Thyroid gland (tissue), 4 donors: ENCODE results near the gene GNG4.

Experiments used
- POLR2A ChIP-seq, 2 donors: fragments of 450-650 bp; IDR thresholded peaks; one replicate each; pipeline ENCODE4 v1.6.1; 2017; ENCODE audit warnings: antibody characterized with exemption in 2 of 2, mild to moderate bottlenecking in 2 of 2, moderate library complexity in 1 of 2
- TF ChIP-seq, protein P1 (sequence below), 6 experiments: fragments of 200-600 bp in 3 of 6; fragments of 450-650 bp in 3 of 6; sonication (generic) in 3 of 6; IDR thresholded peaks; one replicate each; pipeline ENCODE4 v1.5.1; 2016 to 2019; ENCODE audit warnings: antibody characterized with exemption in 6 of 6, mild to moderate bottlenecking in 2 of 6, inconsistent platforms in 1 of 6, moderate library complexity in 1 of 6

DNA sequence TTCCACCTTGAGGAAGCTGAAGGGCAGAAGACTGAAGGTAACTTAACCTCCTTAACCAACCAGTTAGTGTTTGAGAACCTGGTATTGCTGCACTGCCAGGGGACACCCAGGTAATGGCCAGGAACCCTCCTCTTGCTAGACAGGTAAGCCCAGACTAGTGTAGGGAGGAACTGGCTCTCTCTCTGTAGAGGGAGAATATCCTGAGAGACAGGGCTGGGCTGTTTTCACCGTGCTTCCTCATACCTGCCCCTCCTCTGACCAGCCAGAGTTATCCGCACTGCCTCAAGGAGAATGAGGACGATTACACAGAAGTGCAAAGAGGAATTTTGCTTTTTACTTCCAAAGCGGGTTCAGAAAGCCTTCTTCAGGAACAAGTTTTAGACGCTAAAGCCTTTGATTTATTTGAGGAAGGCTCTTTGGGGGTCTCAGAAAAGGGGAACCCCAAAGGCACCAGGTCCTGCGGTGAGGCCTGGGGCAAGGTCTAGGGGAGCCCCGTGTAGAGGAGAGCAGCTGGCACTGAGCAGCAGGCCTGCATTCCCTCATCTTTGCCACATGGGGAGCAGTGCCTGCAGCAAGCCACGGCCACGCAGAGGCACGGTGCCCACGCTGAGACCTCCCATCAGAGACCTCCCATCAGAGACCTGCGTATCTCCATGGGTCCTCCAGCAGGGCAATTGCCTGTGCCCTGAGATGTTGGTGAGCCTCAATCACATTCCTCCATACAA, 13.5 kb downstream of the GNG4 start:
- TF ChIP-seq, protein P1, sequence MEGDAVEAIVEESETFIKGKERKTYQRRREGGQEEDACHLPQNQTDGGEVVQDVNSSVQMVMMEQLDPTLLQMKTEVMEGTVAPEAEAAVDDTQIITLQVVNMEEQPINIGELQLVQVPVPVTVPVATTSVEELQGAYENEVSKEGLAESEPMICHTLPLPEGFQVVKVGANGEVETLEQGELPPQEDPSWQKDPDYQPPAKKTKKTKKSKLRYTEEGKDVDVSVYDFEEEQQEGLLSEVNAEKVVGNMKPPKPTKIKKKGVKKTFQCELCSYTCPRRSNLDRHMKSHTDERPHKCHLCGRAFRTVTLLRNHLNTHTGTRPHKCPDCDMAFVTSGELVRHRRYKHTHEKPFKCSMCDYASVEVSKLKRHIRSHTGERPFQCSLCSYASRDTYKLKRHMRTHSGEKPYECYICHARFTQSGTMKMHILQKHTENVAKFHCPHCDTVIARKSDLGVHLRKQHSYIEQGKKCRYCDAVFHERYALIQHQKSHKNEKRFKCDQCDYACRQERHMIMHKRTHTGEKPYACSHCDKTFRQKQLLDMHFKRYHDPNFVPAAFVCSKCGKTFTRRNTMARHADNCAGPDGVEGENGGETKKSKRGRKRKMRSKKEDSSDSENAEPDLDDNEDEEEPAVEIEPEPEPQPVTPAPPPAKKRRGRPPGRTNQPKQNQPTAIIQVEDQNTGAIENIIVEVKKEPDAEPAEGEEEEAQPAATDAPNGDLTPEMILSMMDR (IDR thresholded peaks at IDR 0.05): no peak
- TF ChIP-seq POLR2A (IDR thresholded peaks at IDR 0.05): no peak
